ENCODE results near the gene SOWAHD.
"Not testable (repeated sequence)": the region's sequence is repeated elsewhere in the genome, so short reads cannot be mapped to it uniquely, and the experiment has no call there.

Gene SOWAHD

DNA sequence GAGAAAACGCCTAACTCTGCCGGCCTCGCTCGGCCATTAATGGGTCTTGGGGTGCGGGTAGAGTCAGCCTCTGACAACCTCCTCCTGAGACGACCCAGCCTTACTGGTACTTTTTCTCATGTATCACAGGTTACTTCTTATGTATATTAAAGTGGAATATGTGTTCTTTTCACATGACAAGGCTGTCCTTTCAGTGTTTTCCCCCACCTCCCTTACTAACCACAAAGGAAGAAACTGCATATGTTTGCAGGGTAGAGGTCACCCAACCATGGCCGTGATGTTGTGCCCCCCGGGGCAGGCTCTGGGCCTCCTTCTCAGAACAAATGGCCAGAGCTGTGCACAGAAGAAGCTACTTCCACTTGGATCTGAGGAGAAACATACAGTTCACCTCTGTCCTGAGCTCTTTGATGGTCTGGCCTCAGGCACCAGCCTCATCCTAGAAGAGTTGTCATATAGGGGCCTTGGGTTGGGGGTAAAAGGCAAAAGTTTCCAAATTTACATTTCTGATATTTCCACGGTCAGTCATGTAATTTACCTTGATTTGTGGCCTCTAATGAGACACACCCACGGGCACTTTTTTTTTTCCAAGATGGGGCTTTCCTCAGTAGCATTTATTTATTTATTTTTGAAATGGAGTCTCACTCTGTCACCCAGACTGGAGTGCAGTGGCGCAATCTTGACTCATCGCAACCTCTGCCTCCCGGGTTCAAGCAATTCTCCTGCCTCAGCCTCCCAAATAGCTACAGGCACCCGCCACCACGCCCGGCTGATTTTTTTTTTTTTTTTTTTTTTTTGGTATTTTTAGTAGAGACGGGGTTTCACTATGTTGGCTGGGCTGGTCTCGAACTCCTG is 1.9 kb downstream of the SOWAHD start:
- FAIRE-seq (peak; percentile 90), DNase-seq (ENCODE audit: insufficient read length) (no peak)
- TF ChIP-seq POLR2AphosphoS5 (IDR thresholded peaks at IDR 0.05; ENCODE audit: low read depth, low read length) (no peak), TAF1 (IDR thresholded peaks at IDR 0.05; ENCODE audit: borderline replicate concordance, low read depth, low read length) (no peak), POLR2A (IDR thresholded peaks at IDR 0.05; ENCODE audit: low read depth, low read length) (no peak)

DNA sequence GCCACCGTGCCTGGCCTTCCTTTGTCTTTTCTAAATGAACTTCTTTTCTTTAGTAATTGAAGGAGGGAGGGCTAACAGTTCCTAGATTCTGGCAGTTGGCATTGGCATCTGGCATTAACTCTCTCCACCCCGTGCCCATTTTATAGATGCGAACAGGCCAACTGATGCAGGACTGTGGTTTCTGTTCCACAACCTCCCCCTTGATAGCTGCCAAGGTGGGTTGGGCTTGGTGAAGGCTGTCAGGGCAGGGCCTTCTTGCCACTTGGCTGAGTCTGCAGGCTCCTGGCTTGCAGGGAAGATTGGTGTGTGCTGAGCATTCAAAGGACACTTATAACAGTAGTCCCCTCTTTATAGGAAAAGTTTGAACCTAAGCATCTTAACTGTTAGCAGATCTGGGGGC is 4.3 kb downstream of the SOWAHD start:
- DNase-seq (ENCODE audit: insufficient read length), result no peak
- FAIRE-seq, result no peak
- TF ChIP-seq TAF1 (IDR thresholded peaks at IDR 0.05; ENCODE audit: borderline replicate concordance, low read depth, low read length) (no peak), POLR2A (IDR thresholded peaks at IDR 0.05; ENCODE audit: low read depth, low read length) (no peak), POLR2AphosphoS5 (IDR thresholded peaks at IDR 0.05; ENCODE audit: low read depth, low read length) (no peak)

DNA sequence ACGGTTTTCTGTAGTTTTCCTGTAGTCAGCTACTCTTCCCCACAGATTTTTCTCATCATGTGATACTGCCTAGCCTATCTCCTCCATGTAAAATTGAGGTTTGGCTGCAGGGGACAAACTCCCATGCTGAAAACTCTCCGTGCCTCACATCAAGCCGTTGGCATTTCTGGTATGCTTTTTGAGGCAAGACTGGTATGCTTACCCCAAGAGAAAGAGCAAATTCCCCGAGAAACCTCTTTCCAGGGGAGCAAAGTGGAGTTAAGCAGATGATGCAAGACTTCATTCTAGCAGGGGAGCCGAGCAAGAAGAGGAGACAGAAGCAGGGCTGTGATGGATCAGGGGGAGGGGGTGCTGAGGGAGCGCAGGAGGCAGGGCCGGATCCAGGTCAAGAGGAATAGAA is 4.8 kb downstream of the SOWAHD start:
- peak; percentile 46 for FAIRE-seq
- TF ChIP-seq POLR2A (IDR thresholded peaks at IDR 0.05; ENCODE audit: low read depth, low read length) (no peak), POLR2AphosphoS5 (IDR thresholded peaks at IDR 0.05; ENCODE audit: low read depth, low read length) (no peak), TAF1 (IDR thresholded peaks at IDR 0.05; ENCODE audit: borderline replicate concordance, low read depth, low read length) (no peak)
- DNase-seq (ENCODE audit: insufficient read length), result no peak

DNA sequence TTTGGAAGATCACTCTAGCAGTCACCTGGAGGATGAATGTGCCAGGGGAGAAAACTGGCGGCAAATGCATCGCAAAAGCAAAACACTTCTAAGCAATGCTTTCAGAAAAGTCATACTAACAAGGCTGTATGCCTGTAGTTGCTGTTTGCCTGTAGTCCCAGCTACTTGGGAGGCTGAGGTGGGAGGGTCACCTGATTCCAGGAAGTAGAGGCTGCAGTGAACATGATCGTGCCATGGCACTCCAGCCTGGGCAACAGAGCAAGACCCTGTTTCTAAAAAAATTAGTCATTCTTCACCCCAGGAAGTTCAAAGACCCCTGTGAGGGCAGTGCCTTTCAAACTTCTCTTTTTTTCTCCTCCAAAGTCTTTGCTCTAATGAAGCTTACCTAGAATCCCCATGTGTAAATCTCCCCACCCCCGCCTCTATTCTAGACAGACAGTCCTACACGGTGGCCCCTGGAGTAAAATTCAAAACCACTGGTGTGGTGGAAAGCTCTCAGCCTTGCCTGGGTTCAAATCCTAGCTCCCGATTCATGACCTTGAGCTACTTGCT is 5.5 kb downstream of the SOWAHD start:
- no peak for TF ChIP-seq POLR2AphosphoS5 (IDR thresholded peaks at IDR 0.05; ENCODE audit: low read depth, low read length)
- TF ChIP-seq TAF1 (IDR thresholded peaks at IDR 0.05; ENCODE audit: borderline replicate concordance, low read depth, low read length), result no peak
- no peak for TF ChIP-seq POLR2A (IDR thresholded peaks at IDR 0.05; ENCODE audit: low read depth, low read length)
- no peak for DNase-seq (ENCODE audit: insufficient read length)
- peak; percentile 30 for FAIRE-seq

DNA sequence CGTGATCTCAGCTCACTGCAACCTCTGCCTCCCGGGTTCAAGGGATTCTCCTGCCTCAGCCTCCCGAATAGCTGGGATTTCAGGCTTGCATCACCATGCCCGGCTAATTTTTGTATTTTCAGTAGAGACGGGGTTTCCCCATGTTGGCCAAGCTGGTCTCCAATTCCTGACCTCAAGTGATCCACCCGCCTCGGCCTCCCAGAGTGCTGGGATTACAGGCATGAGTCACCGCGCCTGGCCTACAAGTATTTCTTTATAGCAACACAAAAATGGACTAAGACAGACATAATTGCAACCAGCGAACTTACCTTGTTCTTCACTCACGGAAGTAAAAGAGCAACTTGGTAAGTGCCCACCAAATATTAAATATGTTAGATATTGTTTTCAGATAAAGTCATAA is 10.0 kb downstream of the SOWAHD start:
- not testable (repeated sequence) for FAIRE-seq; DNase-seq (ENCODE audit: insufficient read length)

DNA sequence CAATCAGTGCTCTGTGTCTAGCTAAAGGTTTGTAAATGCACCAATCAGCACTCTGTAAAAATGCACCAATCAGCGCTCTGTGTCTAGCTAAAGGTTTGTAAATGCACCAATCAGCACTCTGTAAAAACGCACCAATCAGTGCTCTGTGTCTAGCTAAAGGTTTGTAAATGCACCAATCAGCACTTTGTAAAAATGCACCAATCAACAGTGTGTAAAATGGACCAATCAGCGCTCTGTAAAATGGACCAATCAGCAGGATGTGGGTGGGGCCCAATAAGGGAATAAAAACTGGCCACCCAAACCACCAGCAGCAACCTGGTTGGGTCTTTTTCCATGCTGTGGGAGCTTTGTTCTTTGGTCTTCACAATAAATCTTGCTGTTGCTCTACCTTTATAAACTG is 11.0 kb downstream of the SOWAHD start:
- not testable (repeated sequence) for FAIRE-seq; DNase-seq (ENCODE audit: insufficient read length)

DNA sequence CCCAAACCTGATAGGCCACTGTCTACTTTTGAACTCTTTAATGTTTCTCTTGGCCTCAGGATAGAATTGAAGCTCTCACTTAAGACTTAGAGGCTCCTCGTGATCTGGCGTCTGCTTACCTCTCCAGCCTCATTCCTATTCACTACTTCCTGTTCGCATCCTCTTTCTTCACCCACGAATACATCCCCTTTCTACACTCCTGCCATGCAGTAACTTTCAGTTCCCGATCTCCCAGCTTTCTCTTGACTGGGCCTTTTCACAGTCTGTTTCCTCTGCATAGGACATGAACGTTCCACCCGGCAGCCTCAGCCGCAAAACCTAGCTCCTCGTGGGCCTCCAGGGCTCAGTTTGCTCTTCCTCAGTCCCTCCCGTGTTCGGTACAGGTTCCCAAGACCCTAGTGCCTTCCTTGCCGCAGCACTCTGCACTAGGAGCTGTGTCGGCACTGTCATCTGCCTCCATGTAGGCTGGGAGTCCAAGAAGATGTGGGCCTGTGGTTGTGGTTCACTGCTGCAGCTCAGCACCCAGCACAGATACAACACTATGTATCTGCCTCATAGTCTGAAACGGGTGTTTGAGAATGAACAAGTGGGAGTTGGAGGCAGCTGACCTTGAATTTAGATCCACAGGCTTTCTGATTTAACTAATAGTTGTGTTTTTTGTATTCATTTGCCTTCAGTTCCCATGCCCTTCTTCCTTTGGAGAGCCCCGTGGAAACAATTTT is 17.3 kb downstream of the SOWAHD start:
- TF ChIP-seq TAF1 (IDR thresholded peaks at IDR 0.05; ENCODE audit: borderline replicate concordance, low read depth, low read length) (no peak), POLR2A (IDR thresholded peaks at IDR 0.05; ENCODE audit: low read depth, low read length) (no peak), POLR2AphosphoS5 (IDR thresholded peaks at IDR 0.05; ENCODE audit: low read depth, low read length) (no peak)
- FAIRE-seq, result peak; percentile 50
- no peak for DNase-seq (ENCODE audit: insufficient read length)

DNA sequence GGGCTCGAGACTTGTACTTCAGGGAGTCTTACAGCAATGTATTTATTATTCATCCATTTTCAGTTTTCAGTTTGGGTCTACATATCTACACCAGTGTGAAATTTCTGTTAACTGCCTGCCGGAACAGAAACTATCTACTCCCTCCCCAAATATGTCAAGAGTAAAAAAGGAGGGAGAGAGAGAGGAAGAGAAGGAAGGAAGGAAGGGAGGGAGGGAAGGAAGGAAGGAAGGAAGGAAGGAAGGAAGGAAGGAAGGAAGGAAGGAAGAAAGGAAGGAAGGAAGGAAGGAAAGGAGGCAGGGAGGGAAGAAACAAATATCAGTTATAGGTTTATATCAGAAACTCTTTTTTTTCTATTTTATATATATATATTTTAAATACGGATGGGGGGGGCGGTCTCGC is 20.4 kb downstream of the SOWAHD start:
- TF ChIP-seq POLR2A (IDR thresholded peaks at IDR 0.05; ENCODE audit: low read depth, low read length) (no peak), POLR2AphosphoS5 (IDR thresholded peaks at IDR 0.05; ENCODE audit: low read depth, low read length) (no peak), TAF1 (IDR thresholded peaks at IDR 0.05; ENCODE audit: borderline replicate concordance, low read depth, low read length) (no peak)
- FAIRE-seq (no peak), DNase-seq (ENCODE audit: insufficient read length) (no peak)

DNA sequence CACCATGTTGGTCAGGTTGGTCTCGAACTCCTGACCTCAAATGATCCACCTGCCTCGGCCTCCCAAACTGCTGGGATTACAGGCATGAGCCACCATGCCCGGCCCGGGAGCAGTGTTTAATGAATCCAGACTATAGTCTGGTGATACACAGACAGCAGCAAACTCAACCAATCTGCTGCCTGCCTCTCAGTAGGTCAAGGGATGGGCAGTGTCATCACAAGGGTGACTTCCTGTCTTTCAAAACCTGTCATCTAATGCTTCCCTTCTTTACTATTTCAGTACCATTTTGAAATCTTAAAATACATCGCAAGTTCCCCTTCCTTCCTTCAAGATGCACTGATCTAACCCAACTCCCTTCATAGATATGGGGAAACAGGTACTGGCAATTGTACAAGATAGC is 24.6 kb downstream of the SOWAHD start:
- DNase-seq (ENCODE audit: insufficient read length) (no peak), FAIRE-seq (no peak)
- TF ChIP-seq POLR2A (IDR thresholded peaks at IDR 0.05; ENCODE audit: low read depth, low read length) (no peak), POLR2AphosphoS5 (IDR thresholded peaks at IDR 0.05; ENCODE audit: low read depth, low read length) (no peak), TAF1 (IDR thresholded peaks at IDR 0.05; ENCODE audit: borderline replicate concordance, low read depth, low read length) (no peak)

DNA sequence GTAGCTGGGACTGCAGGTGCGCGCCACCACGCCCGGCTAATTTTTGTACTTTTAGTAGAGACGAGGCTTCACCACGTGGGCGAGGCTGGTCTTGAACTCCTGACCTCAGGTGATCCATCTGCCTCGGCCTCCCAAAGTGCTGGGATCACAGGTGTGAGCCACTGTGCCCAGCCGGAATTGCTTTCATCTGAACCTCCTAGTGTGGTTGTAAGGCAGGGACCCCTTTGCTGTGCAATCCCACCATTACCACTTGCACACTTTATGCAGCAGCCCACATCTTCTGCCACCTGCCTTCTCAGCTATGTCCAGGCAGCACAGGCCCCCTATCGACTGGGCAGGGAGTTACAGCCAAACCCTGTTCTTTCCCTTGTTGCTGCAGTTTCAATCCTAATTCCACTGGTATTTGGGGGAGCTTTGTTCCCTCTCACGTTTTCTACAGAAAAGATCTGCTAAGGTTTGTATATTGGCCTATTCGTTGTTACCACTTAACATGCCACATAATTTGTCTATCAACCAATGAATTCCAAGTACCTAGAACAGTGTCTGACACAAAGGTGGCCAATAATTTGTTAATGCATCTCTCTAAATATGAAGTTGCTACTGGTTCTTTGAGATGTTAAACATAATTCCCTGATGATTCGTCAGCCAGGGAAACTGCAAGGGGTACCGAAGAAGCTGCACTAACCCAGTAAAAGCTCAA is 26.5 kb downstream of the SOWAHD start:
- peak; percentile 82 for FAIRE-seq
- TF ChIP-seq POLR2AphosphoS5 (IDR thresholded peaks at IDR 0.05; ENCODE audit: low read depth, low read length) (peak; percentile 84), POLR2A (IDR thresholded peaks at IDR 0.05; ENCODE audit: low read depth, low read length) (peak; percentile 54), TAF1 (IDR thresholded peaks at IDR 0.05; ENCODE audit: borderline replicate concordance, low read depth, low read length) (no peak)
- no peak for DNase-seq (ENCODE audit: insufficient read length)

DNA sequence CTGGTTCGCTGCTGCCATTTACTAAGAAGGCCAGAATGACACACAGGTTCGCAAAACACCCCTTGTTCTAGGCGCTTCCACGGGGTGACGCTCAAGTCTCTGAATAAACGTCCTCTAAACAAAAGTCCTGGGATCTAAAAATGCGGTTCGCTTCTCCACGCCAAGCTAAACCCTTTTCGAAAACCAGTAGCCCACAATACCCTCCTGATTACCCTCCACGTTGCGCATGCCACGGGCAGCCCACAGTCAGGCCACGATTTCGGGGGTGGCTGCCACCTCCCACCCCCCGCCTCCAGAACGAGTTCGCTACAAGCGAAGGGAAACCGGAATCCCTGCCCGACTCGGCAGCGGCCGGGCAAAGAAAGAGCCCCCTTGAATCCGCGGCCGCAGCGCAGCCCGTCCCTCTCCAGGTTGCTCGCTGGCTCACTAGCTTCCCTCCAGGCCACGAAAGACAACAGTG is 32.6 kb downstream of the SOWAHD start:
- no peak for TF ChIP-seq TAF1 (IDR thresholded peaks at IDR 0.05; ENCODE audit: borderline replicate concordance, low read depth, low read length)
- no peak for TF ChIP-seq POLR2AphosphoS5 (IDR thresholded peaks at IDR 0.05; ENCODE audit: low read depth, low read length)
- no peak for TF ChIP-seq POLR2A (IDR thresholded peaks at IDR 0.05; ENCODE audit: low read depth, low read length)
- DNase-seq (ENCODE audit: insufficient read length) (no peak), FAIRE-seq (no peak)
